Endothelial cell (in vitro differentiated cells): Measurements from ENCODE around the gene SLC37A1. TPM values are rescaled to one million over a fixed set of nuclear protein-coding genes. Genes with fewer than 3 reads are reported as not detected.
"Not testable (repeated sequence)": the region's sequence is repeated elsewhere in the genome, so short reads cannot be mapped to it uniquely, and the experiment has no call there.

ENCODE experiments used
- DNase-seq: peaks from one replicate; pipeline ENCODE4 v3.0.0; 2021; ENCODE audit warnings: low spot score
- H3K27ac Mint-ChIP-seq: one replicate; pipeline ENCODE4 v1.8.0; 2021; ENCODE audit warnings: mixed read lengths, inconsistent platforms; ENCODE audit not compliant: unreplicated experiment
- H3K27me3 Mint-ChIP-seq: one replicate; pipeline ENCODE4 v1.8.0; 2021; ENCODE audit warnings: mild to moderate bottlenecking, moderate library complexity, mixed read lengths, inconsistent platforms; ENCODE audit not compliant: unreplicated experiment
- H3K36me3 Mint-ChIP-seq: one replicate; pipeline ENCODE4 v1.8.0; 2021; ENCODE audit warnings: mild to moderate bottlenecking, low read depth, mixed read lengths, inconsistent platforms; ENCODE audit not compliant: unreplicated experiment
- H3K4me1 Mint-ChIP-seq: one replicate; pipeline ENCODE4 v1.8.0; 2021; ENCODE audit warnings: mild to moderate bottlenecking, mixed read lengths, inconsistent platforms; ENCODE audit not compliant: unreplicated experiment
- H3K4me3 Mint-ChIP-seq: one replicate; pipeline ENCODE4 v1.8.0; 2021; ENCODE audit warnings: mild to moderate bottlenecking, mixed read lengths, inconsistent platforms; ENCODE audit not compliant: unreplicated experiment
- H3K9me3 Mint-ChIP-seq: one replicate; pipeline ENCODE4 v1.8.0; 2021; ENCODE audit warnings: mixed read lengths, inconsistent platforms; ENCODE audit not compliant: unreplicated experiment
- CTCF ChIP-seq: fragments of 200-600 bp; sonication (generic); IDR thresholded peaks from one replicate; pipeline ENCODE4 v1.5.0; 2021; ENCODE audit warnings: antibody characterized with exemption; ENCODE audit not compliant: unreplicated experiment
- total RNA-seq: library from RNA; stranded (reverse); fragmentation: NEBNext Ultra II Directional; extraction: Animal tissue kit (Norgen Biotek cat#: 25700); gene quantifications from one replicate; pipeline ENCODE4 v1.2.1, GENCODE V29; 2021; ENCODE audit not compliant: unreplicated experiment

Gene SLC37A1
- total RNA-seq, 1 donor from 2014 or later, result 12.3 TPM

- Mint-ChIP-seq H3K4me3 (no peak overlapping the region), H3K4me1 (peaks cover 34% of the 10 kb centered on the region), H3K27ac (no peak overlapping the region), H3K27me3 (peaks cover 5% of the 10 kb centered on the region), H3K36me3 (no peaks in the 10 kb centered on the region), H3K9me3 (no peaks in the 10 kb centered on the region)
- DNase-seq, result no peak
- no peak for TF ChIP-seq CTCF
Observed at GRCh38 chr21:42466700-42467099, 47.0 kb upstream of the SLC37A1 start.

- Mint-ChIP-seq H3K4me1 (peaks cover 31% of the 10 kb centered on the region), H3K9me3 (no peaks in the 10 kb centered on the region), H3K36me3 (no peaks in the 10 kb centered on the region), H3K27ac (no peak overlapping the region), H3K27me3 (peaks cover 5% of the 10 kb centered on the region), H3K4me3 (no peak overlapping the region)
- DNase-seq, result no peak
- no peak for TF ChIP-seq CTCF
Observed at GRCh38 chr21:42467140-42467983, 46.3 kb upstream of the SLC37A1 start.

- no peaks in the 10 kb centered on the region for H3K9me3 Mint-ChIP-seq
- H3K27me3 Mint-ChIP-seq, result peaks cover 5% of the 10 kb centered on the region
- H3K36me3 Mint-ChIP-seq, result no peaks in the 10 kb centered on the region
- H3K27ac Mint-ChIP-seq, result no peak overlapping the region
- H3K4me3 Mint-ChIP-seq, result no peak overlapping the region
- TF ChIP-seq CTCF, result no peak
- peaks cover 23% of the 10 kb centered on the region for H3K4me1 Mint-ChIP-seq
- no peak for DNase-seq
Observed at GRCh38 chr21:42468491-42469131, 45.0 kb upstream of the SLC37A1 start.

- DNase-seq, result no peak
- no peak overlapping the region for H3K27ac Mint-ChIP-seq
- H3K4me1 Mint-ChIP-seq, result peaks cover 23% of the 10 kb centered on the region
- peaks cover 5% of the 10 kb centered on the region for H3K27me3 Mint-ChIP-seq
- TF ChIP-seq CTCF, result no peak
- H3K4me3 Mint-ChIP-seq, result no peak overlapping the region
- H3K9me3 Mint-ChIP-seq, result no peaks in the 10 kb centered on the region
- no peaks in the 10 kb centered on the region for H3K36me3 Mint-ChIP-seq
Observed at GRCh38 chr21:42469272-42469671, 44.4 kb upstream of the SLC37A1 start.

- DNase-seq, H3K4me3 Mint-ChIP-seq, H3K27me3 Mint-ChIP-seq, H3K36me3 Mint-ChIP-seq, H3K9me3 Mint-ChIP-seq, H3K27ac Mint-ChIP-seq: not testable (repeated sequence)
- H3K4me1 Mint-ChIP-seq, result peaks cover 26% of the 10 kb centered on the region
Observed at GRCh38 chr21:42469726-42470125, 43.9 kb upstream of the SLC37A1 start.
